KMS-11 (cell line): Measurements from ENCODE around the gene LRRC70.

Source experiments
- H2AFZ ChIP-seq: fragments of 200-600 bp; sonication (generic); 2 replicates; pipeline ENCODE4 v1.6.1; 2016; ENCODE audit warnings: antibody characterized with exemption, mixed run types, low read depth
- H3K27ac ChIP-seq: fragments of 200-600 bp; sonication (generic); 2 replicates; pipeline ENCODE4 v1.6.1; 2016; ENCODE audit warnings: mild to moderate bottlenecking, mixed run types
- H3K27me3 ChIP-seq: fragments of 200-600 bp; sonication (generic); 2 replicates; pipeline ENCODE4 v1.6.1; 2017; ENCODE audit warnings: mild to moderate bottlenecking, low read depth, mixed run types, moderate library complexity; ENCODE audit not compliant: insufficient read depth
- H3K36me3 ChIP-seq: fragments of 200-600 bp; sonication (generic); 2 replicates; pipeline ENCODE4 v1.6.1; 2017; ENCODE audit warnings: mild to moderate bottlenecking, mixed run types; ENCODE audit not compliant: insufficient read depth
- H3K4me1 ChIP-seq: fragments of 200-600 bp; sonication (generic); 2 replicates; pipeline ENCODE4 v1.6.1; 2016; ENCODE audit warnings: mild to moderate bottlenecking, low read depth, mixed run types; ENCODE audit not compliant: poor library complexity, severe bottlenecking
- H3K4me2 ChIP-seq: fragments of 200-600 bp; sonication (generic); 2 replicates; pipeline ENCODE4 v1.7.0; 2016; ENCODE audit warnings: mild to moderate bottlenecking, mixed run types
- H3K4me3 ChIP-seq: fragments of 200-600 bp; sonication (generic); IDR thresholded peaks from 2 replicates; pipeline ENCODE4 v1.6.1; 2017; ENCODE audit warnings: low read depth, low read length, mixed read lengths; ENCODE audit not compliant: insufficient read depth
- H3K79me2 ChIP-seq: fragments of 200-600 bp; sonication (generic); 2 replicates; pipeline ENCODE4 v1.6.1; 2016; ENCODE audit warnings: low read depth, mixed run types; ENCODE audit not compliant: insufficient read depth
- H3K9ac ChIP-seq: fragments of 200-600 bp; sonication (generic); 2 replicates; pipeline ENCODE4 v1.6.1; 2016; ENCODE audit warnings: mild to moderate bottlenecking, mixed run types
- H4K20me1 ChIP-seq: fragments of 200-600 bp; sonication (generic); 2 replicates; pipeline ENCODE4 v1.6.1; 2016; ENCODE audit warnings: mild to moderate bottlenecking, mixed run types; ENCODE audit not compliant: insufficient read depth
- CTCF ChIP-seq: fragments of 200-600 bp; sonication (generic); conservative IDR thresholded peaks from 2 replicates; pipeline ENCODE4 v1.6.1; 2017; ENCODE audit warnings: low read depth, mild to moderate bottlenecking, antibody characterized with exemption, low read length, moderate library complexity, mixed read lengths

LRRC70 gene

GRCh38 chr5:62568800-62569432, 9.7 kb upstream of the LRRC70 start:
- Histone ChIP-seq H3K4me2 (no peak overlapping the region), H3K36me3 (no peaks in the 10 kb centered on the region)
- no peak for TF ChIP-seq CTCF

GRCh38 chr5:62569470-62569869, 9.1 kb upstream of the LRRC70 start:
- Histone ChIP-seq H3K36me3 (no peaks in the 10 kb centered on the region), H3K4me3 (no peak overlapping the region)

More at GRCh38 chr5:62568800-62569432, 9.7 kb upstream of the LRRC70 start:
- Histone ChIP-seq H3K27me3 (no peaks in the 10 kb centered on the region), H4K20me1 (no peaks in the 10 kb centered on the region), H3K9ac (no peak overlapping the region), H3K27ac (no peak overlapping the region), H3K79me2 (no peaks in the 10 kb centered on the region), H3K4me3 (no peak overlapping the region), H2AFZ (no peak overlapping the region), H3K4me1 (no peaks in the 10 kb centered on the region)

GRCh38 chr5:62572918-62573514, 5.6 kb upstream of the LRRC70 start:
- H3K4me1 ChIP-seq, result no peaks in the 10 kb centered on the region
- no peak overlapping the region for H3K9ac ChIP-seq
- H3K4me2 ChIP-seq, result no peak overlapping the region
- H3K36me3 ChIP-seq, result no peaks in the 10 kb centered on the region
- H3K27me3 ChIP-seq, result no peaks in the 10 kb centered on the region
- no peak overlapping the region for H3K4me3 ChIP-seq
- no peaks in the 10 kb centered on the region for H4K20me1 ChIP-seq
- H3K27ac ChIP-seq, result no peak overlapping the region
- H3K79me2 ChIP-seq, result no peaks in the 10 kb centered on the region
- TF ChIP-seq CTCF, result no peak
- no peak overlapping the region for H2AFZ ChIP-seq

More at GRCh38 chr5:62569470-62569869, 9.1 kb upstream of the LRRC70 start:
- H2AFZ ChIP-seq, result no peak overlapping the region
- H3K9ac ChIP-seq, result no peak overlapping the region
- H3K27me3 ChIP-seq, result no peaks in the 10 kb centered on the region
- no peak for TF ChIP-seq CTCF
- H3K4me2 ChIP-seq, result no peak overlapping the region
- no peaks in the 10 kb centered on the region for H4K20me1 ChIP-seq
- no peaks in the 10 kb centered on the region for H3K79me2 ChIP-seq
- H3K27ac ChIP-seq, result no peak overlapping the region
- H3K4me1 ChIP-seq, result no peaks in the 10 kb centered on the region

- Histone ChIP-seq H3K9ac (no peak overlapping the region), H3K27me3 (no peaks in the 10 kb centered on the region), H3K4me3 (no peak overlapping the region), H3K4me2 (no peak overlapping the region), H3K36me3 (no peaks in the 10 kb centered on the region), H3K79me2 (no peaks in the 10 kb centered on the region), H2AFZ (no peak overlapping the region), H3K4me1 (no peaks in the 10 kb centered on the region), H3K27ac (no peak overlapping the region), H4K20me1 (no peaks in the 10 kb centered on the region)
- TF ChIP-seq CTCF, result no peak
Observed at GRCh38 chr5:62574599-62574998, 4.0 kb upstream of the LRRC70 start.
